ENCODE measurements around the gene AGO1.

The AGO1 gene

DNA sequence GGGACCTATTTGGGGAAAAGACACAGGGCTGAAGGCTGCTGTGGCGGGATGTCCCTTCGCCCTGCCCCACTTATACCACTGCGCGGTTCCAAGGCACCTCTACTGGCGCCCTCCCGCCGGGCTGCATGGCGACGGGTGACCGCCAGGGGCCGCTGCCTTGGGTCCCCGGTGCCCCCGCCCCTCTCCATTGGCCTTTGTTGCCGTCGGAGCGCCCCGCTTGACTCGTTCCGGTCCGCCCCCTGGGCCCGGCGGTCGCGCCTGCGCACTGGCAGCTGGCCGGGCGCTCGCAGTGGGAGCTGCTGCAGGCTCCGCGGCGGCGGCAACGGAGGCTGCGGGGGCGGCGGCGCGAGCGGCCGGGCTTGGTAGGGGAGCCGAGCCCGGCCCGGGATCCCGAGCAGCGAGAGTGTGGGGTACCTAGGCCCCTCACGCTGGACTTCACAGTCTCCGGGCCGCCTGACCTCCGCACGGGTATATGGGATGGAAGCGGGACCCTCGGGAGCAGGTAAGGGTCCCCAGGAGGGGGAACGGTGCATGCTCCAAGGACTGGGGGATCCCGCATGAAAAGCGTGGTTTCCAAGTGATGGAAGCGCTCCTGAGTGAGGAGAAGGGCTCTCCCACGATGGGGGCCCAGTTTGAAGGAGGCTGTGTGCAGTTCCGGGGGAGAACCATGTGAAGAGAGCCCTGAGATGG, at the start of gene AGO1:
Gene AGO1, plus strand, starts transcription at position 265 of the 690 bp plus-strand sequence. Its CDS starts 213 bp downstream, at position 478.
- DNase-seq (ENCODE audit: low read depth), result peak; percentile 75

DNA sequence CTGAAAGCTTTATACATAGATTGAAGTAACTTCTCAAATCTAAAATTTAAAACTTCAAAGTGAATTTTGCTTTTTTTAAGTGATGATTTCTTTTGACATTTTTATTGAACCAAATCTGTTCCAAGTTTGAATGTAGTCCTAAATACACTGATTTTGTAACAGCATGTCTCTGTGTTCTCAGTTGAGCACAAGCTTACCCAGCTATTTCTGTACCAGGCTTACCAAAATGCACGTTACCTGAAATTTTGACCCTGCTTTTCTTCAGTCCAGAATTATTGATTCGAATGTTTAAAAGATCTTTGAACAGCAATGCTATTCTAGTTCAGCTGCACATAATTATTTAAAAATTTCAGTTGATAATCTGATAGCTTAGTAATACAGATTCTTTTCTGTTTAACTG, 49.6 kb upstream of the AGO1 start:
- no peak for DNase-seq (ENCODE audit: low read depth)

DNA sequence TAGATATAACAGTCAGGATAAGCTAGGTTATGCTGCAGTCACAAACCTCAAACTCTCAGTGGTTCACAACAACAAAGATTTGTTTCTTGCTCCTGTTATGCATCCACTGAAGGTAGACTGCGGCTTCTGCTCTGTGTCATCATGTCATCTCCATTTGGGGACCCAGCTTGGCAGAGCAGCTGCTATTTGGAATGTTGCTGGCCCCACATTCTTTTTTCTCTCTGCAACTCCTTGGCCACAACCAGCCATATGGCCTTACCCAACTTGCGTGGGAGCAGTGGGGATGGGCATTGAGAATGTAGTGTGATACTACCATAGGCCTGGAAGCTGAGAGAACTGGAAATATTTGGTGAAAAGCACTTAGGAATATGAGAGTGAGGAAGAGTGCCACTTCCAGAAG, 48.8 kb upstream of the AGO1 start:
- no peak for DNase-seq (ENCODE audit: low read depth)

DNA sequence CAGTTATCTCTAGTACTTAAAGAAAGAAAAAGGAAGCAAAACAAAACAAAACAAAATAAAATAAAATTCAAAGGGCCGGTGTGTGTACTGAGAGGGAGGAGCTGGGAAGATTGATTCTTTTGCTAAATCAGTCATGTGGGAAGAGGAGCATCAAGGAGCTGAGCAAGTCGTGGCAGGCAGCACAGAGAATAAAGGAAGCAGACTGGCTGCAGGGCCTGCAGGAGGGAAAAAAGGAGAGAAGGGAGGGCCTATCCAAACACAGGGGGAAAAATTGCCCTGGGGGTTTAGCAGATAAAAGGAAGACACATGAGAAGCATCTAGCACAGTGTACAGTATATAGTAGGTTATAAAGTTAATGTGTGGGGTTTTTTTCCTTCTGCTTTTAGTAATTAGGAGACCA, 47.6 kb upstream of the AGO1 start:
- no peak for DNase-seq (ENCODE audit: low read depth)

DNA sequence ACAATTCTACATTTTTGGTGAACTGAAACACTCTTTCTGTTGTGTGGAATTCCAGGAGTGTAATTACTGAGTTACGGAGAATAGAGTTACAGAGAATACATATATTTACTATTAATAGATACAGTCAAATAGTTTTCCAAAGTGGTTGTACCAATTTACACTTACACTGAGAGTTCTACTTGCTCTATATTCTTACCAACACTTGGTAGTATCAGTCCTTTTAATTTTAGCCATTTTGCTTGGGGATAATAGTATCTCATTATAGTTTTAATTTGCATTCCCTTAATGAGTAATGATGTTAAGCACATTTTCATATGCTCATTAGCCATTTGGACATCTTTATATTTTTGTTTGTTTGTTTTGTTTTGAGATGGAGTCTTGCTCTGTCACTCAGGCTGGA, 46.3 kb upstream of the AGO1 start:
- no peak for DNase-seq (ENCODE audit: low read depth)

DNA sequence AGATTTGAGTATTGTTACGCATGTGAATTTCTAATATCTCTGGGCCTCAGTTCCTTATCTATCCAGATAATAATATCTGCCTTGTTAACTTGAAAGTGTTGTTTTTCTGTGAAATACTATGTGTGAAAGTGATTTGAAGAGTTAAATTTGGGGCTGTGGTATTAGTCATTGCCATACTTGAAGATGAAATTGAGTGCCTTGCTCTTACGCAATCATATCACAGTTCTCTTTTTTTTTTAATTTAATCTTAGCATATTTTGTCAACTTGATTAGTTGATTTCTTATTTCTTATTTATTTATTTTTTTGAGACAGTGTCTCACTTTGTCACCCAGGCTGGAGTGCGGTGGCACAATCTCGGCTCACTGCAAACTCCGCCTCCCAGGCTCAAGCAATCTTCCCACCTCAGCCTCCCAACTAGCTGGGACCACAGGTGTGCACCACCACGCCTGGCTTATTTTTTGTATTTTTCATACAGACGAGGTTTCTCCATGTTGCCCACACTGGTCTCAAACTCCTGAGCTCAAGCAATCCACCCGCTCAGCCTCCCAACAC, 44.2 kb upstream of the AGO1 start:
- DNase-seq (ENCODE audit: low read depth), result no peak

DNA sequence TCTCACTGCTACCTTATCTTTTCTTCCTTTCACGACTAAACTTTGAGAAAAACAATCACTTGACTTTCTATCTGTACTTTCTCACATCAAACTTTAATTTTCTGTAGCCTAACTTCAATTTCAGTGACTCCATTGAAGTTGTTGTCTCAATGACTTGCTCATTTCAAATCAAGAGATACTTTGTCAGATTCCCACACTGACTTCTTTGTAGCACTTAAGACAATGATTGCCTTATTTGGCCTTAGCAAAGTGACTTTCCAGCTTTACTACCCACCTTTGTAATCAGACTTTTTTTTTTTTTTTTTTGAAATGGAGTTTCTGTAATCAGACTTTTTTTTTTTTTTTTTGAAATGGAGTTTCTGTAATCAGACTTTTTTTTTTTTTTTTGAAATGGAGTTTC, 38.2 kb upstream of the AGO1 start:
- DNase-seq (ENCODE audit: low read depth), result no peak

DNA sequence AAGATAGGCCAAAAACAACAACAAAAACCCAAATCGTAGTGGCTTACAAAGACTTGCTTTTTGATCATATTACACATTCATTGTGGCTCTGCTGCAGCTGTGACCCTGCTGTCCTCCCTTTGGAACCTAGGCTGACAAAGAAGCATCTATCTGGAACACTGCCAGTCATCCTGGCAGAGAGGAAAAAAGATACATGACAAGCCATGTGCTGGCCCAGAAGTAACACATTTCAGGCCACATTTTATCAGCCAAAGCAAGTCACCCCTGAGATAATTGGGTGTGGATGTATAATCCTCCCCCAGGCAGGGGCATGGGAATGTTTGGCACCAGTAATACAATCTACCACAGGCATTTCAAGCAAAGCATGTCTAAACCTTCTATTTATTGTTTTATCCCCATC, 37.2 kb upstream of the AGO1 start:
- DNase-seq (ENCODE audit: low read depth), result no peak

DNA sequence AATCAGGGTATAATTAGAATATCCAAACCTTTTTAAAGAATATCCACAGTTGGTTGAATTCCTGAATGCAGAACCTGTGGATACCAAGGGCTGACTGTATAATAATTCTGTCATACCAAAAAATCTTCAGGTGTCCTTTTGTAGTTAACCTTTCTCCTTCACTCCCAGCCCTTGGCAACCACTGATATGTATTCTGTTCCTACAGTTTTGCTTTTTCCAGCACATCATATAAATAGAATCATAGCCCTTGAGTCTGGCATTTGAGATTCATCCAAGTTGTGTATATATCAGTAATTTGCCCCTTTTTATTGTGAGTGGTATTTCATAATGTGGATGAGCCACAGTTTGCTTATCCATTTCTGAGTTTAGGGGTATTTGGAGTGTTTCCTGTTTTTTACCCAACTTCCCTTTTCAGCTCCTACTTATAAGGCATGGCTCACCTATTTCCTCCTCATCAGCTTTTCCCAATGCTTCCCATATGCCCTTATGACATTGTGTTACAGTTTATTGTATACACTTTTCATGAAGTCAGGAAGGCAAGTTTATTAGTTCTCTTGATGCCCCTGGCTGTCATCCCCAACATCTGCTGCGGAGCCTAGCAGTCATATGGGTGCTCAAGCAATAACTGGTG, 35.0 kb upstream of the AGO1 start:
- DNase-seq (ENCODE audit: low read depth), result no peak

DNA sequence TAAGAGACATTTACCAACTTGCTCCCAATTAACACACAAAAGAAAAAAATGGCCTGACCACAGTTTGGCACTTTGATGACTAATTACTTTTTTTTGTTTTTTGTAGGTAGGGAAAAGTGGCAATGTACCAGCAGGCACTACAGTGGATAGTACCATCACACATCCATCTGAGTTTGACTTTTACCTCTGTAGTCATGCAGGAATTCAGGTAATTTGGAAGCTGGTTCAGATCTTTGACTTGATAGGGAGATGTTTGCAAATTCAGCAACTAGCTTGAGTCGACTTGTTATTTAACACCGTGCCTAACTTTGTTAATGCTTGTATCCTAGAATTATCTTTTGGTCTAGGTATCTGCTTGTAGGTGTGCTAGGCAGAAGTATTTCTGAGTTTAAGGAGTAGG, 33.0 kb upstream of the AGO1 start:
- DNase-seq (ENCODE audit: low read depth), result no peak

DNA sequence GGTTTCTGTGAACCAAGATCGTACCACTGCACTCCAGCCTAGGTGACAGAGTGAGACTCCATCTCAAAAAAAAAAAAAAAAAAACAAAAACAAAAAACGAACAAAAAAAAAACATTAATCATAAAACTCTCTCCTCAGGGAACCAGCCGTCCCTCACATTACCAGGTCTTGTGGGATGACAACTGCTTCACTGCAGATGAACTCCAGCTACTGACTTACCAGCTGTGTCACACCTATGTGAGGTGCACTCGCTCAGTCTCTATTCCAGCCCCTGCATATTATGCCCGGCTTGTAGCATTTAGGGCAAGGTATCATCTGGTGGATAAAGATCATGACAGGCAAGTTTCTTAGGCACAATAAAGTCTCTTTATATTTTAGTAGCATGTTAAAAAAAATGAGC, 32.3 kb upstream of the AGO1 start:
- DNase-seq (ENCODE audit: low read depth), result no peak

DNA sequence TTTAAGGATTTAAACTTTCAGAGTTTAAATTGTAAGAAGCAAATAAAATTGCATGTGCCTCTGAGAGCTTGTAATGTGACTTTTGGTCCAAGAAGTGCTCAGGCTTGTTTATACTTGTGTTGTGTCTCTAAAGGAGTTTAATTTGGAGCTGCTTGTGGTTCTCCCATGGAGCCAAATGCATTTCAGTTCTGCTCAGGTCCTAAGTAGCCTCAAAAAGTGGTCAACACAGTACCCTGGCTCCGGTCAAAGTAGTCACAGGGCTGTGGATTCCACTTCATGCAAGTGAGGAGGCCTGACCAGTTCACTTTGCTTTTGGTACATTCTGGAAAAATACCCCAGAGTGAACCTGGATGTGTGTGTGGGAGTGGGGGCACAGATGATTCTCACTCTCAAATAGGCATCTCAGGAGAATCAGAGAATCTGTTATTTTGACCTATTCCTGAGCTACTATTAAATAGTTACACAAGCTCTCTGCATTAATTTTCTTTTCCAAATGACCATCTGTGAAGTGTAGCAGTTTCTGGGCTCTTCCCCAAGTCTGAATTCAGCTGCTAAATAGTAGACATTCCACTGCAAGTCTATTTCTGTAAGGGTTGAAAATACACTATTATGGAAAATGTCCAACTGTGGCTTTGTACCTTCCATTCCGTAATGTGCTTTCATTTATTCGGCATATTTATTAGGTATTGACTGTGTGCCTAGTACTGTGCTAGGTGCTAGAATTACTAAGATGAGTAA, 31.7 kb upstream of the AGO1 start:
- no peak for DNase-seq (ENCODE audit: low read depth)

DNA sequence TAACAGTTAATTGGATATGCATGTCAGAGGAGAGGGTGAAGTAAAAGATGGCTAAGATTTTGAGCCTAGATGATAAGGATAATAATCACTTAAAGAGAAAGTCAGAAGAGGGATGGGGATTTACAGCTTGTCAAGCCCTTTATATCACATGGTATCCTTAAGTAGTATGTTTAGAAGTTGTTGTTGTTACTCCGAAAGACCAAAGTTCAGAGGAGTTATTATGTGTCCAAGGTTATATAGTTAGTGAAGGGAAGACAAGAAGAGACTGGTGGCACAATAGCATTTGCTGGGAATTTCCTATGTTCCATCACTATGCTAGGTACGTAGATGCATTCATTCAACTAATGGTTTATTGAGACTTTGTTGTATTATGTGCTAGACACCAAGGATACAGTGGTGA, 30.8 kb upstream of the AGO1 start:
- DNase-seq (ENCODE audit: low read depth), result no peak

DNA sequence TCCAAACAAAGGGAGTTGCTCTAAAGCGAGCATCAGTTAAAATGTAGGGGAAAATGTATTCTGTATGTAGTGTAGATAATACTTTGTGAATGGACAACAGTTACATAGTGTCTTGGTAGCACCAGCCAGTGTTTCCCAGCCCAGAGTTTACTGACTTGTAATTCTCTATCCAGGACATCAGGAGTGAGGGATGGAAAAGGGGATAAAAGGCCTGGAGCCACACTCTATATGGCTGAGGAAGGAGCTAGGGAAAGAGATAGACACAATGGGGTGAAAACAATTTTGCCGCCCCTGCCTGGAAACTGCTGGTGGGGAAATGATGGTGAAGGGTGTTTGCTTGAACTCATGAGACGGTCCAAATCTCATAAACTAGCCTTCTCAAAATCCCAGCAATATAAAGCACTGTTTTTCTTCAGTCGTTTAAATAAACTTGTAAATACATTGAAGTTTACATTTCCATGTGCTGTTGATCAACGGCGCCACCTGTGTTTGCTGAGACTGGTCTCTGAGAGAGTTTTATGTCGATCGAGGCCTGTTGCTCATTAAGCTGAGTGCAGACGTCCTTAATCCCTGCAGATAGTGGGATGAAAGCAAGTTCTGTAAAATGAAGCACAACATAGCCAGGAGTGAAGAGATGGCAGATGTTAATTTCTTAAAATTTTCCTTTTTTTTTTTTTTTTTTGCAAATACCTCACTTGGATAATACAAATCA, 27.9 kb upstream of the AGO1 start:
- DNase-seq (ENCODE audit: low read depth), result no peak

DNA sequence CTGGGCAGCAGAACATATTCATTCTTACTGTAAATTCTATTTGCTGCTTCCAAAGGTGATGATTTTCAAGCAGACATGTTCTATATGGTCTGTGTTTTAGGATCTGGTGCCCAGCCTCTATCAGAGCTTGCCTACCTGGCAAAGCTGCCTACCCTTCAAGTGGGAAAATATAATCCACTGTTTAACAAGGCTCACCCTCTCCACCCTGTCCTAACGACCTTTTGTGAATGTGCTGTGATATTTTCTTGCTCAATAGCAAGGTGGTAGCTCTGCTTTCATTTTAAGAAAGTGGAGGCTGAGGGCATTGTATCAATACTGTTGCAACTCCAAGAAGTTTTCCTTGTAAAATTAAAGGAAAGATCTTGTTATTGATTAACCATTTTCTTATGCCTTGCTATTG, 26.0 kb upstream of the AGO1 start:
- DNase-seq (ENCODE audit: low read depth), result no peak

DNA sequence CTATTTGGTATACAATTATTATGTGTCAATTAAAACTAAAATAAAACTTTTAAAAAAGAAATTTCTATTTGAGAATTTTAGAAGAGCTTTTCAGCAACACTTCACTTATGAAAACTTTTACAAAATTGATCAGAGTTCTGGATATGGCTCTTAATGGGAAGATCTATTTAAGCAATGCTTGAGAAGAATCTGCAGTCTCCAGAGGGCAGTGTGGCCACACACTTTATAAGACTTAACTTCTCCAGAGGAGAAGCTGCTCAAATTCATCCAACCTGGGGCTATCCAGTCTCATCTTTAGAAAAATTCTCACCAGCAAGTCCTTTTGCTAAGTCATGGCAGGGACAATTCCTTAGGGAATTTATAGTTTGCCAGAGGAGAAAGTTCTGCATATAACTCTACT, 25.2 kb upstream of the AGO1 start:
- no peak for DNase-seq (ENCODE audit: low read depth)

DNA sequence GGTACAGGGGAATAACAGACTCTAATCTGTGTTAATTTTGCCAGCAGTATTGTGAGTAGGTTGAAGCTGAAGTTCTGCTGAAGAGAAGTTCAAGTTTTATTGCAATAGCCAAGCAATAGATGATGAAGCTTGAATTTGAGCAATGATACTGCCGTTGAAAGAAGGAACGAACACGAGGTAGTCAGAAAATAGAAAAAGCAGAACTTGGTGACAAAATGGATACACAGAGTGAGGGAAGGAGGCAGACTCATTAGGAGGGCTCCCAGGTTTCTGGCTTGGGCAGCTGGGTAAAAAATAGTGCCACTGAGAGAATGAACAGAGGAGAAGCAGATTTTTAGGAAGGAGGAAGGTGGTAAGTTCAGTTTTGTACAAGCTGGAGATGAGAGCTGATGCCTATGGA, 22.3 kb upstream of the AGO1 start:
- no peak for DNase-seq (ENCODE audit: low read depth)

DNA sequence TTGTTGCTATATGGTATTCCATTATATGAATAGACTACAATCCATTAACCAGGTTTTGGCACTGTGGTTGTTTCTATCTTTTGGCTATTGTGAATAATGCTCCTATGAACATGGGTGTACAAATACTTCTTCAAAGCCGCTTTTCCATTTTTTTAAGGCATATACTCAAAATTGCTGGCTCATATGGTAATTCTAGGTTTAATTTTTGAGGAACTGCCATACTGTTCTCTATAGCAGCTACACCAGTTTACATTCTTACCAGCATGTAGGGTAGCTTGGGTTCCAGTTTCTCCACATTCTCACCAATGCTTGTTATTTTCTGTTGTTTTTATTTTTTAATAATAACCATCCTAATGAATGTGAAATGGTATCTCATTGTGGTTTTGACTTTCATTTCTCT, 19.9 kb upstream of the AGO1 start:
- no peak for DNase-seq (ENCODE audit: low read depth)

DNA sequence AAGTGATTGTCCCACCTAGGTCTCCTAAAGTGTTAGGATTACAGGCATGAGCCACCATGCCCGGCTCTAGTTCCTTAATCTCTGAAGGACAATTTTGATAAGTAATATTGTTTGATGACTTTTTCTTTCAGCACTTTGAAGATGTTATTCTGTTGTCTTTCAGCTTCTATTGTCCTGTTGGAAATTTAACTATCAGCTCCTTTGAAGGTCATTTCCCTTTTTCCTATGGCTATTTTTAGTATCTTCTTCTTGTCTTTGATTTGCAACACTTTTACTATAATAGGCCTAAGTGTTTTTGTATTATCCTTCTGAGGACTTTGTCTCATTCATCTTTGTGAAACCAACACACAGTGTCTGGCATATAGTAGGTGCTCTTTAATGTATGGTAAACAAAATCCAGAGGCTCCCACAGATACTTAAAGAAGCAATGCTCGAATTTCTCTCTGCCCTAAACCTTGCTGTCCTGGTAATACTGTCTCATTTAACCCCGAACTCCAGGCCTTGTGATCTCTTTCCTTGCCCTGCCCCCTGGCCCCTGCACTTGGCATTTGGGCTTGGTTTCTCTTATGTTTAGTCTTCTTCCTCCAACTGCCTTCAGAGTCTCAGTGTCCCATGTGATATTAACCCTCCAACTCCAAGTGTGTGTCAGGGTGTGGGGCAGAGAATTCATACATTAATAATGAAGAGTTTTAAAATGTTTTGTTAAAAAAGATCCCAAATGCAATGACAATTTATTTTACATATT, 19.0 kb upstream of the AGO1 start:
- no peak for DNase-seq (ENCODE audit: low read depth)

DNA sequence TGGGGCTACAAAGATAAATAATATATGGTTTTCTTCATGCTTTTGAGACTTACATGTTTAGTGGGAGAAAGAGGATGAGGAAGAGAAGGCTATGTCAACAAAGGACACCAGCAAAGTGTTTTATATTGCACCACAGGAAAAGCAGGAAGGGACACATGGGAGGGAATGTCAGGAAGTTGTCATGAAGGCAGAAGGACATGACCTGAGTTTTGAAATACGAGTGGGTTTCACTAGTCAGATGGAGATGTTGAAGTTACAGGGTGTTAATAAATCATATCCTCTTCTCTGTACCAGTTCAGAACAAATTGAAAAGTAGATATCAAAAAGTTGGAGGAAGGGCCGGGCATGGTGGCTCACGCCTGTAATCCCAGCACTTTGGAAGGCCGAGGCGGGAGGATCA, 18.2 kb upstream of the AGO1 start:
- DNase-seq (ENCODE audit: low read depth), result no peak

DNA sequence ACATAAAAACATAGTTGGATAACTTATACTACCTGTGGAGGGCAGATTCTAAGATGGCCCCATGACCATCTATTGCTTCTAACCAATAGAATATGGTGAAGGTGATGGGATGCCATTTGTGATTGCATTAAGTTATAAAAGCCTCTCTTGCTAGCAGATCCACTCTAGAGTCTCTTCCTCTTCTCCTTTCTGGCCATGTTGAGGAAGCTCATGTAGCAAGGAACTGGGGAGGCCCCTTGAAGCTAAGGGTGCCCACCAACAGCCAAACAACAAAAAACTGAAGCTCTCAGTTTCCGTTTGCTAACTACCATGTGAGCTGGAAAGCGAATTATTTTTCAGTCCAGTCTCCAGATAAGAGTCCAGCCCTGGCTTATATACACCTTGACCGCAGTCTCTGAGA, 16.0 kb upstream of the AGO1 start:
- no peak for DNase-seq (ENCODE audit: low read depth)

Data from HS-27A (cell line).